Progenitor cell of endocrine pancreas (in vitro differentiated cells): ENCODE measurements around the gene P4HA2. TPM values are rescaled to one million over a fixed set of nuclear protein-coding genes. Genes with fewer than 3 reads are reported as not detected.

ENCODE experiments used
- DNase-seq: peaks from one replicate; pipeline ENCODE4 v3.0.0; 2021; ENCODE audit warnings: low spot score; ENCODE audit not compliant: unreplicated experiment
- H3K27ac Mint-ChIP-seq: 2 replicates; pipeline ENCODE4 v1.8.0; 2021; ENCODE audit warnings: mild to moderate bottlenecking, moderate library complexity, mixed read lengths
- H3K27me3 Mint-ChIP-seq: 2 replicates; pipeline ENCODE4 v1.8.0; 2021; ENCODE audit warnings: mixed read lengths
- H3K36me3 Mint-ChIP-seq: 2 replicates; pipeline ENCODE4 v1.8.0; 2022; ENCODE audit warnings: mixed read lengths; ENCODE audit not compliant: insufficient read depth
- H3K4me1 Mint-ChIP-seq: 2 replicates; pipeline ENCODE4 v1.8.0; 2021; ENCODE audit warnings: low read depth, mixed read lengths
- H3K4me3 Mint-ChIP-seq: 2 replicates; pipeline ENCODE4 v1.8.0; 2021; ENCODE audit warnings: low read depth, mild to moderate bottlenecking, moderate library complexity, mixed read lengths
- H3K9me3 Mint-ChIP-seq: 2 replicates; pipeline ENCODE4 v1.8.0; 2021; ENCODE audit warnings: low read depth, mixed read lengths
- total RNA-seq: library from RNA; stranded (reverse); gene quantifications from 2 replicates; pipeline ENCODE4 v1.2.1, GENCODE V29; 2021
- TF ChIP-seq, protein P1 (sequence below): fragments of 200-600 bp; sonication (generic); IDR thresholded peaks from one replicate; pipeline ENCODE4 v1.5.0; 2021; ENCODE audit warnings: antibody characterized with exemption, mild to moderate bottlenecking; ENCODE audit not compliant: unreplicated experiment

Gene P4HA2
- total RNA-seq, 1 donor from 2014 or later: 18.5 TPM

DNA sequence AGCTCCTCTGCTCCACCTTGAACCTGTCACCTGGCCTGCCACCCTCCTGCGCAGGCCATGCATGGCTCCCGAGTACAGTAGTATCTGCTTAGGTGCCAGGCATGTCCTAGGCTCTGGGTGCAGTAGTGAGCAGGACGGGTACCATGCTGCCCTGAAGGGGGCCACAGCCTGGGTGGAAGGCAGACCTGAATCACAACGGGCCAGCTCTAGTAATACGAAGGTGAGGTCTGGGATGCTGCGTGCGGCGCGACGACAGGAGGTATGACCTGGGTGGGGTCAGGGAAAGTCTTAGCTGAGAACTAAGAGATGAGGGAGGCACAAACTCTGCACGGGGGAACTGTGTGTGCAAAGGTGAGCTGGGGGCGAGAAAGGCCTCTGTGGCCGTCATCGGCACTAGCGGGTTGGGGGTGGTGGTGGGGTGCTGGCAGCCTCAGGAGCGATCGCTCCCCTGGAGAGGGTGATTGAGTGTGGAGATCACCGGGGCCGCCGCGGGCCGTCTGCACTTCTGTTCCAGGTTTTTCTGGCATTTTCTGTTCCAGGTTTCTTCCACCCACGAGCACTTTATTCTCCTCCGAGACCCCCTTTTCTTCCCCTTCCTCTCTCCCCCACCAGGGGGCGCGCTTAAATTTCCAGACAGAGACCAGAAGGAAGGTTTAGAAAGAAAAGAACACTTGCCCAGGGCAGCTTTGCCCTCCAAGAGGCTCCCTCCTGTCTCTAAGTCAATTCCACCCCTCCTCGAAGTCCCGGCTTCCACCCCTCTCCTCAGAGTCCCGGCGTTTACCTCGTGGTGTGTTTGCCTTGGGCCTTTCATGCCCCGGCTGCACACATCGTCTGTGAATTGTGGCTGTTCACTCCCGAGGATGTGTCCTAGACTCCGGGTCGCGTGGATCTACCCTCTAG, 44.9 kb upstream of the P4HA2 start:
- Mint-ChIP-seq H3K27me3 (no peaks in the 10 kb centered on the region), H3K9me3 (no peaks in the 10 kb centered on the region), H3K4me3 (no peak overlapping the region), H3K27ac (peak overlapping the region; percentile 8), H3K4me1 (peaks cover 2% of the 10 kb centered on the region), H3K36me3 (peaks cover 1% of the 10 kb centered on the region)
- TF ChIP-seq, protein P1, sequence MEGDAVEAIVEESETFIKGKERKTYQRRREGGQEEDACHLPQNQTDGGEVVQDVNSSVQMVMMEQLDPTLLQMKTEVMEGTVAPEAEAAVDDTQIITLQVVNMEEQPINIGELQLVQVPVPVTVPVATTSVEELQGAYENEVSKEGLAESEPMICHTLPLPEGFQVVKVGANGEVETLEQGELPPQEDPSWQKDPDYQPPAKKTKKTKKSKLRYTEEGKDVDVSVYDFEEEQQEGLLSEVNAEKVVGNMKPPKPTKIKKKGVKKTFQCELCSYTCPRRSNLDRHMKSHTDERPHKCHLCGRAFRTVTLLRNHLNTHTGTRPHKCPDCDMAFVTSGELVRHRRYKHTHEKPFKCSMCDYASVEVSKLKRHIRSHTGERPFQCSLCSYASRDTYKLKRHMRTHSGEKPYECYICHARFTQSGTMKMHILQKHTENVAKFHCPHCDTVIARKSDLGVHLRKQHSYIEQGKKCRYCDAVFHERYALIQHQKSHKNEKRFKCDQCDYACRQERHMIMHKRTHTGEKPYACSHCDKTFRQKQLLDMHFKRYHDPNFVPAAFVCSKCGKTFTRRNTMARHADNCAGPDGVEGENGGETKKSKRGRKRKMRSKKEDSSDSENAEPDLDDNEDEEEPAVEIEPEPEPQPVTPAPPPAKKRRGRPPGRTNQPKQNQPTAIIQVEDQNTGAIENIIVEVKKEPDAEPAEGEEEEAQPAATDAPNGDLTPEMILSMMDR: peak; percentile 87
- DNase-seq: peak; percentile 66

DNA sequence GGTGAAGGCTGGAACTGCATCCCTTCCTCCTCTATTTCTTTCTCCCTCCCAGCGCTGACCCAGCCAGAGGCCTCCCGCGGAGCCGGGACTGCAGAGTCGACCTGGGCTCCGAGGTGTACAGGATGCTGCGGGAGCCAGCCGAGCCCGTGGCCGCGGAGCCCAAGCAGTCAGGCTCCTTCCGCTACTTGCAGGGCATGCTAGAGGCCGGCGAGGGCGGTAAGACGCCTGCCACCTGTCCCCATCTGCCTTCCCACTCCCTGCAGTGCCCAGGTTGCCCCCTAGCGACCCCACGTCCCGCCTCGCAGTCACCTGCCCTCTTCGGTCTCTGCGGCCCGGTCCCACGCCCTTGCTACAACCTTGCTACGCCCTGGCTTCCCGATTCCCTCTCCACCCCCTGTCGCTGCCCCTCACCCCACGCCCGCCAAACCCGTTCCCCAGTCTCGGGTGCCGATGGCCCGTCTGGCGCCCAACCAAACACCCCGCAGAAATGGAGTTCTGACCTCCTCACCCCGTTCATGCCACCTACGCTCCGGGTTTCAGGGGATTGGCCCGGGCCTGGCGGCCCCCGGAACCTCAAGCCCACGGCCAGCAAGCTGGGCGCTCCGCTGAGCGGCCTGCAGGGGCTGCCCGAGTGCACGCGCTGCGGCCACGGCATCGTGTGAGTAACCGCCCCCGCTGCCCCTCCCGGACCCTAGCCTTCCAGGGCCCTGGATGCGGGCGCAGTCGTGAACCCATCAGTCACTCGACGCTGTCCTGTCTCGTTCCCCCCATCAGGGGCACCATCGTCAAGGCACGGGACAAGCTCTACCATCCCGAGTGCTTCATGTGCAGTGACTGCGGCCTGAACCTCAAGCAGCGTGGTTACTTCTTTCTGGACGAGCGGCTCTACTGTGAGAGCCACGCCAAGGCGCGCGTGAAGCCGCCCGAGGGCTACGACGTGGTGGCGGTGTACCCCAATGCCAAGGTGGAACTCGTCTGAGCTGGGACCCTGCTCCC, 43.9 kb upstream of the P4HA2 start:
- Mint-ChIP-seq H3K9me3 (no peaks in the 10 kb centered on the region), H3K4me3 (no peak overlapping the region), H3K27me3 (no peaks in the 10 kb centered on the region), H3K4me1 (peaks cover 4% of the 10 kb centered on the region), H3K27ac (no peak overlapping the region), H3K36me3 (peaks cover 1% of the 10 kb centered on the region)
- DNase-seq: no peak
- TF ChIP-seq, protein P1: no peak

DNA sequence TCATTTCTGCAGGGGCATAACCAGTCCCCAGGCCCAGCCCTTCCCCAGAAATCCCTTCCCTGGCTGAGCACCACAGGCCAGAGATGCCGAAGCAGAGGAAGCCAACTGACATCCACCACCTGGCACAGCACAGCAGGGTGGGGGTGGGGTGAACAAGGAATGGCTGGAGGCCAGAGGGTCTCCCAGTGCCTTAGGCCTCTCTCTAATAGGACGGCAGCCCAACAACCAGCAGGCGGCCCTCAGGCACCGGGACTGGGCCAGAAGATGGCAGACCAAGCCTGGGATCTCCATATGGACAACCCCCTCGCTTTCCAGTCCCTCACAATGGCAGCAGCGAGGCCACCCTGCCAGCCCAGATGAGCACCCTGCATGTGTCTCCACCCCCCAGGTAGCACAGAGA, 43.1 kb upstream of the P4HA2 start:
- no peak overlapping the region for H3K4me3 Mint-ChIP-seq
- peaks cover 7% of the 10 kb centered on the region for H3K4me1 Mint-ChIP-seq
- H3K9me3 Mint-ChIP-seq: no peaks in the 10 kb centered on the region
- H3K27me3 Mint-ChIP-seq: no peaks in the 10 kb centered on the region
- DNase-seq: no peak
- peak overlapping the region; percentile 29 for H3K27ac Mint-ChIP-seq
- TF ChIP-seq, protein P1: no peak
- peaks cover 1% of the 10 kb centered on the region for H3K36me3 Mint-ChIP-seq

DNA sequence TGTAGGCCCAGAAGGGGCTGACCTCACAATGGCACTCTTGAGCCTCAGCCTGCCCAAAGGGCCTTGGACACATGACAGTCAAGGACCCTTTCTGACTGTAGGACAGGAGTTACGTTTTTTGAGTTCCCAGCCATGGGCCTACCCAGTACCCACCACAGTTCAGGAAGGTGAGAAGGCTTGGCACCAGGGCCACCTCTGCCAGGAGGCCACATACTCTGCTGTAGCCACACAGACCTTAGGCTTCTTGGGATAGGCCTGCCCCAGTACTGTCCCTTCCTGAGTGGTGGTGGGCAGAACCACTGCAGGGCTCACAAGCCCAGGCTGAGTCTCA, 42.6 kb upstream of the P4HA2 start:
- peaks cover under 1% of the 10 kb centered on the region for H3K36me3 Mint-ChIP-seq
- no peak overlapping the region for H3K4me3 Mint-ChIP-seq
- no peaks in the 10 kb centered on the region for H3K9me3 Mint-ChIP-seq
- TF ChIP-seq, protein P1: no peak
- no peak for DNase-seq
- H3K27me3 Mint-ChIP-seq: no peaks in the 10 kb centered on the region
- H3K4me1 Mint-ChIP-seq: peaks cover 11% of the 10 kb centered on the region
- H3K27ac Mint-ChIP-seq: peak overlapping the region; percentile 29
